ENCODE data around the gene BCL7A. TPM values are rescaled to one million over a fixed set of nuclear protein-coding genes. Genes with fewer than 3 reads are reported as not detected.
"Not testable (repeated sequence)": the region's sequence is repeated elsewhere in the genome, so short reads cannot be mapped to it uniquely, and the experiment has no call there.

The BCL7A gene
- total RNA-seq, 1 donor from 2014 or later = 7.3 TPM

- intact Hi-C loops (cut with micrococcal nuclease) = no loop called here
Measured at GRCh38 chr12:122024132-122024785, 2.6 kb downstream of the BCL7A start.

- intact Hi-C loops (cut with micrococcal nuclease) = no loop called here
Measured at GRCh38 chr12:122026706-122027333, 5.1 kb downstream of the BCL7A start.

DNA sequence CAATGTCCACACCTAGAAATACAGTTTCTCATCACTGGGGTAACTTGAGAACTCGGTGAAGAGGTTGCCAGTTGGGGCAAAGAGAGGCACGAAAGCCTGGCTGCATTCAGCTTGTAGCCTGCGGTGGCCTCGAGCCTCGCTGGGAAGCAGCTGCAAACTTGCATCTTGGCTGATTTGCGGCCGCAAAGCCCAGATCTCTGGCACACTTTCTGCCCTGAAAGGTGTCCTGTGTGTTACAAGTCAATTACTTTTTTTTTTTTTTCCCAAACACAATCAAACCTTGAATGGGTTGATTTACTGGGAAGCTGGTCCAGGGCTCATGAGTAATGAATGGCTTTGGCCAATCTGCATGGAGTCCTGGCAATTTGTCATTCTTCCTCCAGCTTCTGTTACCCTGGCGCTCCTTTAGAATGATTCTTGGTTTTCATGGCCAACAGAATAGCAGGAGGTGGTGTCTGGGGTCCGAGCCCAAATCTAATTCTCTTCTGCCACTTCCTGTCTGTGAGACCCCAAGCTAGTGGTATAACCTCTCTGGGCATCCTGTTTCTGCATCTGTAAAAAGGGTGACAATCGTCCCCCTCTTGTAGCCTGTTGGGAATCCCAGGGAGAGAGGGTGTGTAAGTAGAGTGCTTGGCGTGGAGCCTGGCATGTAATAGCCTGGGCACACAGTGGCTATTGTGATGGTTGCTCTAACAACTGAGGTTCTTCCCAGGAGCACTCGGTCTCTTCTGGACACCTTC, 6.7 kb downstream of the BCL7A start:
- intact Hi-C loops (cut with micrococcal nuclease) = no loop called here

GRCh38 chr12:122028905-122029560, 7.3 kb downstream of the BCL7A start:
- intact Hi-C loops (cut with micrococcal nuclease) = no loop called here

DNA sequence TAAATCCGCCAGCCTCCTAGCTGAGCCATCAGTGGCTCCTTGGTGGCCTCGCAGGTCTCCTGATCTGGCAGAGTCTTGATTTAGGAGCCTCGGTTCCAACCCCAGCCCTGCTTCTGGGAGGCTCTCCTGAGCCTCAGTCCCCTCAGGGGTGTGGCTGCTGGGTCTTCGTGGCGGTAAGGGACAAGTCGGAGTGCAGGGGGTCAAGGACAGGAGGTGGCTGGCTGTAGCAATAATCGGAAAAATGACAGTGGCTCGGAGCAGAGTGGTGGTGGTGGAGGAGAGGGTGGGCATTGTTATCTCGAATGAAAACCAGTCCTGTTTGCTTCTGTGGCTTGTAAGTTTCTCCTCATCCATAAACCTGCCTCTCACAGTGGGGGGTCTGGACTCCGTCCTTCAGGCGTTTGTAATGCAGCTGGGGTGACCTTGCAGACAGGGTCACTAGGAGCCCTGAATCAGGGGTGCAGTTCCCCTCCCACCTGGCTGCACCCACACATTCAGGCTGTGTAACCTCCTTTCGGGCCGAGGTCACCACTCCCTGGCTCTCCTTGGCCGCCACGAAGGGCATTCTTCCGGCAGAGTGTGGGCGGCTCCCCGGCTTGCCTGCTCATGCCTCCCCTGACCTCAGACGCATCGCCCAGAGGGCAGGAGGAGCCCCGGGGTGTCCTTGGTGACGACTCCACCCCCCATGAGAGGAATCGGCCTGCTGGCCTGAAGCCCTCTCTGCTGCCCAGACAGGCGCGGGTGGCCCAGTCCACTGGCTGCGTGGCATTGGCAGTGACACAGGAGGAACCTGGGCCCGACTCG, 8.1 kb downstream of the BCL7A start:
- intact Hi-C loops (cut with micrococcal nuclease) = no loop called here

- intact Hi-C loops (cut with micrococcal nuclease) = no loop called here
Measured at GRCh38 chr12:122030424-122031035, 8.8 kb downstream of the BCL7A start.

GRCh38 chr12:122031342-122032216, 9.9 kb downstream of the BCL7A start:
- intact Hi-C loops (cut with micrococcal nuclease) = no loop called here

DNA sequence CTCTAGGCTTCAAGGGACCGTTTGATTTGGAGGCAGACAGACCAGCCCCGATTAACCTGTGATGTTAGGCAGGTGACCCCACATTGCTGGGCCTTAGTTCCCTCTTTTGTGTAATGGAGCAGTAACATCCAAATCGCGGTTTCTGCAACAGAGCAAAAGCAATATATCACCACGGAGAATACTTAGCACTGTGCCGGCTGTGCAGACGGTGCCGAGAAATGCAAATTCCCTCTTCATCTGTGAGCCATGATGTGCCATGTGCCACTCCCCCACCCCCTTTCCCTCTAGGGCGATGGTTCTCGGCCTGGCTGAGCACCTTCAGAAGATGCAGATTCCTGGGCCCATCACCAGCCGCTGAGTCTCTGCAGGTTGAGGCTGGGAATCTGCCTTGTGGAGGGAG, 10.9 kb downstream of the BCL7A start:
- intact Hi-C loops (cut with micrococcal nuclease) = no loop called here

GRCh38 chr12:122035292-122035691, 13.6 kb downstream of the BCL7A start:
- intact Hi-C loops (cut with micrococcal nuclease) = no loop called here

DNA sequence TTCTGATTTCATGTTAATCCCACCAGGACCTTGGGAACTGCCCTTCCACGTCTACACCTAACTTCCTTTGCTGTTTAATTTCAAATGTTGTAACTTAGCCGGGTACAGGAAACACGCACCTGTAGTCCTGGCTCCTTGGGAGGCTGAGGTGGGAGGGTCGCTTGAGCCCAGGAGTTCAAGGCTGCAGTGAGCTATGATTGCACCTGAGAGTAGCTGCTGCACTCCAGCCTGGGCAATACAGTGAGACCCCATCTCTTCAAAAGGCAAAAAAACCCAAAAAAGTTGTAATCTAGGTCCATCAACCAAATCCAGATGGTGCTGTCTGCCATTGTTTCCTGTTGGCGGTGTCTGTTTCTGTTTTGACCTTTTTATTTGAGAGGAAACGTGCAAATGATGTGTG, 14.5 kb downstream of the BCL7A start:
- intact Hi-C loops (cut with micrococcal nuclease) = no loop called here

DNA sequence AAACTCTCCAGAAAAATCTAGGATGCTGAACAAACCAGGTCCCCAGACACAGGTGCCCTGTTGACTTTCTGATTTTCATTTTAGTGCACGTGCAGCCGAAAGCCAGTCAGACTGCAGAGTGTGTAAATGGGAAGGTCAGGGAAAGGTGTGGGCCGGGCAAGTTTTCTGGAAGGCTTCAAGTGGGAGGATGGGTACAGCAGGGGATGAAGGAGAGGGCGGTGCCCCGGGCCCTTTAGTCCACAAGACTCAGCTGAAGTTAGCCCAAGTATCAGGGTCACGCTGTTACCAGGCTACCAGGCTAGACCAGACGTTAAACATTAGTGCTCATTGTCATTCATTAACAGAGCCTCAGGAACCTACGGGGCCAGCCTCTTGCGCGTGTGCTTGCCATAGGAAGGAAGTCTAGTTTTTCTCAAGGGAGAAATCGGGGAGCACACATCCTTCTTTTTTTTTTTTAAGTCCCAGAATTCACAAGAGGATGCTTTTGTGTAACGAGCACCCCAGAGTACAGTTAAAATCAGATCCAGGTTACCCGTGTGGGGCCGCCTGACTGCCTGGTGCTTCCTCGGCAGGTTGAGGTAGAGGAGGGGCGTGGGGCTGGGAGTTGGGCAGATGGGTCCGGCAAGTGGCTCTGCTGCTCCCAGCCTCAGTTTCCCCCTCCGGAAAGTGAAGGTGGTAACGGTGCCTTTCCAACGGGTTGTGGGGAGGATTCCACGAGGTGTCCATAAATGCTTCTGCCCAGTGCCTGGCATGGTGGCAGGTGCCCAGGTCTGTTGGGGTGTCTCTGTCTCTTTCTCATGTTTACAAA, 19.1 kb downstream of the BCL7A start:
- intact Hi-C loops (cut with micrococcal nuclease) = no loop called here

- intact Hi-C loops (cut with micrococcal nuclease) = not testable (repeated sequence)
Measured at GRCh38 chr12:122041458-122041857, 19.8 kb downstream of the BCL7A start.

DNA sequence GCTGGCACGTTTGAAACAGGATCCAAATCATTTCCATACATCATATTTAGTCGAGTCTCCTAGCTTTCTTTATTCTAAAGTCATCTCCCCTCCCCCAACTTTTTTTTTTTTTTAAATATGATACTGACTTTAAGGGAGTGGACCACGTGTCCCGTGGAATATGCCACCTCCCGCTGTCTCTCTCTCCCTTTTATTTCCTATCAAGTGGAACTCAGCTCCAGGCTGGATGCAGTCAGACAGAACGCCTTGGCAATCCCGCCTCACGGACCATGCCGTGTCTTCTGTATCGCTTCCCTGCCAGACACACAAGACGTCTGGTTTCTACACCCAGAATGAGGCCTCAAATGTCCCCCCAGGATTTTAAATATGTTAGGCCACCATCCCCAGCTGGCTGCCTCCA, 21.2 kb downstream of the BCL7A start:
- intact Hi-C loops (cut with micrococcal nuclease) = no loop called here

DNA sequence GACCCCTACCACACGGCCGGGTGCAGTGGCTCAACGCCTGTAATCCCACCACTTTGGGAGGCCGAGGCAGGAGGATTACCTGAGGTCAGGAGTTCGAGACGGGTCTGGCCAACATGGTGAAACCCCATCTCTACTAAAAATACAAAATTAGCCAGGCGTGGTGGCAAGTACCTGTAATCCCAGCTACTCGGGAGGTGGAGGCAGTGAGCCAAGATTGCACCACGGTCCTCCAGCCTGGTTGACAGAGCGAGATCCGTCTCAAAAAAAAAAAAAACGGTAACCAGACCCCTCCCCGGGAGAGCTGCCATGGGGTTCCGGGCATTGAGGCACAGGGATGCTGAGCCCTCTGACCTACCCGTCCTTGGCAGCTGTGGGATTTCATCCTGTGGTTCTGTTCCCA, 21.8 kb downstream of the BCL7A start:
- intact Hi-C loops (cut with micrococcal nuclease) = no loop called here

DNA sequence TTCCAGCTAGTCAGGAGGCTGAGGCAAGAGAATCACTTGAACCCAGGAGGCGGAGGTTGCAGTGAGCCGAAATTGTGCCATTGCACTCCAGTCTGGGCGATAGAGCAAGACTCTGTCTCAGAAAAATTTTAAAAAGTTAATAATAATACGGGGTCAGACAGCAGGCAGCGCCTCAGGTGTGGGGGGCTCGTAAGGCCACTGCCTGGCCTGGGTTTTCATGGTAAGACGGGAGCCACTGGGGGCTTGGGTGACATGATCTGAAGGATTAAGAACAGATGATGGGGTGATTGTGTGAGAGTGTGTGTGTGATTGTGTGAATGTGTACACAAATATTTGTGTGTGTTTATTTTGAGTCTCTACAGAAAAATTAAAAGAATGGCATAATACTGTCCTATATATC, 23.6 kb downstream of the BCL7A start:
- intact Hi-C loops (cut with micrococcal nuclease) = no loop called here

DNA sequence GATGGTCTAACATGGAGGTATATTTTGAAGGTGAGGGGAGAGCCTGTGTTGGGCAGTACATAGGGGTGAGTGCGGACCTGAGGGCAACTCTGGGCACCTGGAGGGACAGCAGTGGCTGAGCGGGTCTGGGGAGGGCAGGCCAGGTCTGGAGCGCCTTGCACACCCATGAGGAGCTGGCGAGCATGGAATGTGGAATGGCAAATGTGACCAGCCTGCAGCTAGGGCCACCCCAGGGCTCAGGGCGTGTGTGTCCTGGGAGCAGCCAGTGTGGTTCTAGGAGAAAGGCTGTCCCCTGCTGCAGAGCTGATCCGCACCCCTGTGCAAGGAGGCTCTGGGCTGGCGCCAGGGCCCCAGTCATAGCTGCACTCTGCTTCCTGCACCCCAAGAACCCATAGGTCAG, 24.5 kb downstream of the BCL7A start:
- intact Hi-C loops (cut with micrococcal nuclease) = no loop called here

- intact Hi-C loops (cut with micrococcal nuclease) = no loop called here
Measured at GRCh38 chr12:122048151-122048550, 26.5 kb downstream of the BCL7A start.

DNA sequence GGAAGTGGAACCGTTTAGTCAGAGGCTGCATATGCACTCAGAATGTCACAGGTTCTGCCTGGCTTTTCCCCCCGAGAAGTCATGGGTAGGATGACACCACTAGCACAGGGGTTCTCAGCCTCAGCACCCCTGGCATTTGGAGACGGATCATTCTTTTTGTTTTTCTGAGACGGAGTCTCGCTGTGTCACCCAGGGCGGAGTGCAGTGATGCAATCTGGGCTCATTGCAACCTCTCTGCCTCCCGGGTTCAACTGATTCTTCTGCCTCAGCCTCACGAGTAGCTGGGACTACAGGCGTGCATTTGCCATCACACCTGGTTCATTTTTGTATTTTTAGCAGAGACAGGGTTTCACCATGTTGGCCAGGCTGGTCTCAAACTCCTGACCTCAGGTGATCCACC, 28.1 kb downstream of the BCL7A start:
- intact Hi-C loops (cut with micrococcal nuclease) = no loop called here

- intact Hi-C loops (cut with micrococcal nuclease) = no loop called here
Measured at GRCh38 chr12:122050706-122051105, 29.0 kb downstream of the BCL7A start.

Data from T-helper 2 cell treated with Interferon-gamma antibody and Interleukin-4, amounts not matched to agents 100 ng/mL and 5 ng/mL, for 36 hours (primary cell).